T-helper 9 cell (primary cell): Measurements from ENCODE around the gene EOMES.
A peak's percentile ranks its signal among the peaks of the same experiment; 100 is the strongest.
"Not testable (repeated sequence)": the region's sequence is repeated elsewhere in the genome, so short reads cannot be mapped to it uniquely, and the experiment has no call there.

ENCODE experiments used
- DNase-seq: peaks from one replicate; pipeline ENCODE4 v3.0.0-alpha.2; 2020
- total RNA-seq, 2 donors: gene quantifications; one replicate each; lab custom pipeline; 2026; lab: John Stamatoyannopoulos, UW

The EOMES gene
- total RNA-seq = 9.4 to 9.7 reads per million in 2 donors

- peak; percentile 59 for DNase-seq
These were observed at the start of gene EOMES for GRCh38 chr3:27721717-27722564. TSS of gene EOMES (minus strand) at chr3:27722323. CDS start at chr3:27722294, 29 bp downstream.

- DNase-seq = not testable (repeated sequence)
These were observed 48.3 kb upstream of the EOMES start for GRCh38 chr3:27770384-27770783.

GRCh38 chr3:27767000-27767399, 44.9 kb upstream of the EOMES start:
- DNase-seq = no peak

GRCh38 chr3:27758083-27758482, 36.0 kb upstream of the EOMES start:
- DNase-seq = no peak

GRCh38 chr3:27756877-27757276, 34.8 kb upstream of the EOMES start:
- DNase-seq = no peak

GRCh38 chr3:27752926-27753325, 30.8 kb upstream of the EOMES start:
- no peak for DNase-seq

- DNase-seq = no peak
These were observed 27.5 kb upstream of the EOMES start for GRCh38 chr3:27749643-27750042.

GRCh38 chr3:27746838-27747237, 24.7 kb upstream of the EOMES start:
- DNase-seq = no peak

GRCh38 chr3:27740854-27741253, 18.7 kb upstream of the EOMES start:
- no peak for DNase-seq

- DNase-seq = no peak
These were observed 15.0 kb upstream of the EOMES start for GRCh38 chr3:27737091-27737490.

- DNase-seq = no peak
These were observed 8.9 kb upstream of the EOMES start for GRCh38 chr3:27730774-27731659.

GRCh38 chr3:27729748-27730611, 7.9 kb upstream of the EOMES start:
- DNase-seq = no peak

- DNase-seq = no peak
These were observed 7.2 kb upstream of the EOMES start for GRCh38 chr3:27729325-27729724.

GRCh38 chr3:27728195-27729087, 6.3 kb upstream of the EOMES start:
- DNase-seq = no peak

- no peak for DNase-seq
These were observed 4.1 kb upstream of the EOMES start for GRCh38 chr3:27726240-27726639.

GRCh38 chr3:27724459-27725197, 2.5 kb upstream of the EOMES start:
- no peak for DNase-seq

- no peak for DNase-seq
These were observed 1.8 kb upstream of the EOMES start for GRCh38 chr3:27723815-27724458.

GRCh38 chr3:27723456-27723814, 1.3 kb upstream of the EOMES start:
- no peak for DNase-seq

GRCh38 chr3:27723001-27723445, 900 bp upstream of the EOMES start:
- DNase-seq = no peak
